HL-60 (cell line): ENCODE results near the gene CENPX.

Experiments used
- POLR2AphosphoS5 ChIP-seq: IDR thresholded peaks from 2 replicates; pipeline ENCODE4 v1.6.1; 2012; ENCODE audit warnings: low read depth
- TF ChIP-seq, protein P1 (sequence below): IDR thresholded peaks from one replicate; pipeline ENCODE4 v1.5.1; 2011; ENCODE audit warnings: low read length, control low read depth, inconsistent platforms; ENCODE audit not compliant: insufficient read depth

DNA sequence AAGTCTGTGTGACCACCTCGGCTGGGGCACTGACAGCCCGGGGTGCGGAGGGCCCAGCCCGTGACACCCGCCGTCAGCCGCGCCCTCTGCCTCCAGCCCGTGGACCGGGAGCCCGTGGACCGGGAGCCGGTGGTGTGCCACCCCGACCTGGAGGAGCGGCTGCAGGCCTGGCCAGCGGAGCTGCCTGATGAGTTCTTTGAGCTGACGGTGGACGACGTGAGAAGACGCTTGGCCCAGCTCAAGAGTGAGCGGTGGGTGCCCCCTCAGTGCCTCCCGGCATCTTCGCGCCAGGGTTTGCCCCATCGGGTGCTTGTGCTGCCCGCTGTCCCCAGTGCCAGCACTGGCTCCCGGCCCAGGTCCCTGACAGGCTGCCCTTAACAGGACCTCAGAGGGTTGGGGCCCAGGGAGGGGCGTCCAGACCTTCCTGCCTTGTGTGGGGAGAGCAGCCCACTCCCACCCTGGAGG, 13.7 kb downstream of the CENPX start:
- TF ChIP-seq, protein P1, sequence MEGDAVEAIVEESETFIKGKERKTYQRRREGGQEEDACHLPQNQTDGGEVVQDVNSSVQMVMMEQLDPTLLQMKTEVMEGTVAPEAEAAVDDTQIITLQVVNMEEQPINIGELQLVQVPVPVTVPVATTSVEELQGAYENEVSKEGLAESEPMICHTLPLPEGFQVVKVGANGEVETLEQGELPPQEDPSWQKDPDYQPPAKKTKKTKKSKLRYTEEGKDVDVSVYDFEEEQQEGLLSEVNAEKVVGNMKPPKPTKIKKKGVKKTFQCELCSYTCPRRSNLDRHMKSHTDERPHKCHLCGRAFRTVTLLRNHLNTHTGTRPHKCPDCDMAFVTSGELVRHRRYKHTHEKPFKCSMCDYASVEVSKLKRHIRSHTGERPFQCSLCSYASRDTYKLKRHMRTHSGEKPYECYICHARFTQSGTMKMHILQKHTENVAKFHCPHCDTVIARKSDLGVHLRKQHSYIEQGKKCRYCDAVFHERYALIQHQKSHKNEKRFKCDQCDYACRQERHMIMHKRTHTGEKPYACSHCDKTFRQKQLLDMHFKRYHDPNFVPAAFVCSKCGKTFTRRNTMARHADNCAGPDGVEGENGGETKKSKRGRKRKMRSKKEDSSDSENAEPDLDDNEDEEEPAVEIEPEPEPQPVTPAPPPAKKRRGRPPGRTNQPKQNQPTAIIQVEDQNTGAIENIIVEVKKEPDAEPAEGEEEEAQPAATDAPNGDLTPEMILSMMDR, result no peak
- TF ChIP-seq POLR2AphosphoS5, result no peak
